Muscle of leg (tissue), 11 donors: ENCODE measurements around the gene ATXN1. TPM values are rescaled to one million over a fixed set of nuclear protein-coding genes. Genes with fewer than 3 reads are reported as not detected.
A peak's percentile ranks its signal among the peaks of the same experiment; 100 is the strongest.
"Not testable (repeated sequence)": the region's sequence is repeated elsewhere in the genome, so short reads cannot be mapped to it uniquely, and the experiment has no call there.

Experiments used
- DNase-seq: peaks from one replicate; pipeline ENCODE4 v3.0.0; 2013
- H3K27ac ChIP-seq: one replicate; pipeline ENCODE4 v1.5.1; 2013; ENCODE audit warnings: mild to moderate bottlenecking, low read length, control low read depth
- H3K27me3 ChIP-seq: one replicate; pipeline ENCODE4 v1.6.1; 2013; ENCODE audit warnings: low read length; ENCODE audit not compliant: control insufficient read depth, insufficient read depth
- H3K36me3 ChIP-seq: one replicate; pipeline ENCODE4 v1.6.1; 2013; ENCODE audit warnings: low read length; ENCODE audit not compliant: control insufficient read depth, insufficient read depth
- H3K4me1 ChIP-seq: one replicate; pipeline ENCODE4 v1.6.1; 2013; ENCODE audit warnings: low read length; ENCODE audit not compliant: control insufficient read depth, insufficient read depth
- H3K4me3 ChIP-seq: one replicate; pipeline ENCODE4 v1.5.1; 2013; ENCODE audit warnings: low read length, control low read depth
- H3K9me3 ChIP-seq: replicated peaks from 2 replicates; pipeline ENCODE4 v1.6.1; 2013; ENCODE audit warnings: low read depth, low read length; ENCODE audit not compliant: control insufficient read depth
- WGBS: methylation state at CpG from one replicate; pipeline ENCODE4 v1.1.5; 2013; ENCODE audit warnings: missing lambda C conversion rate; ENCODE audit not compliant: insufficient coverage; 5-methylcytosine and 5-hydroxymethylcytosine counted together
- polyA plus RNA-seq, 8 donors: library from polyadenylated mRNA; unstranded; fragments of 120-200 nt; gene quantifications; one replicate each; pipeline versions ENCODE4 v1.2.1 to v1.2.3, GENCODE V29; 2013; ENCODE audit warnings: inconsistent platforms in 1 of 8, low replicate concordance in 1 of 8; ENCODE audit not compliant: insufficient read length in 8 of 8, insufficient read depth in 1 of 8
- total RNA-seq: library from RNA; stranded (reverse); fragments of 120-200 nt; gene quantifications from one replicate; pipeline ENCODE4 v1.2.4, GENCODE V29; 2013

ATXN1 gene
- total and polyA plus RNA-seq, 9 donors: 10.2 to 19.9 (median 12.9) TPM

DNA sequence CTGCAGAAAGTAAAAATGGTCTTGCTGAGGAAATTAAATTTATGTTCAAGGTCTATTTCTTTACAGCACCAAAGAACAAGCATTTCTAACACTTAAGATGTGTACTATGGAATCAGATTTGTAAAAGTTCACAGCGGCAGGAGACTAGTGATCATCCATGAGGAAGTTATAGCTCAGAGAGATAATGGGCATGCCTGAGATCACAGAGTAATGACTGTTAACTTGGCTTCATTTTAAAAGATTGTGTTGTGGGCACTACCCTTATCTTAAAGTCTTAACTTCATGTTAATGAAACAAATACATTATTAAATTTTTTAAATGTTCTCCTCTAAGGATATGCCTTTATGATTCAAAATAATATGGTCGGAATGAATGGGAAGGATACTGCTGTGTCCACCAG, 354.3 kb downstream of the ATXN1 start:
- H3K9me3 ChIP-seq: no peaks in the 10 kb centered on the region
- H3K4me1 ChIP-seq: peaks cover 28% of the 10 kb centered on the region
- peaks cover 4% of the 10 kb centered on the region for H3K36me3 ChIP-seq
- H3K27ac ChIP-seq: no peak overlapping the region
- no CpG with 5 or more reads among the region's 2 CpGs for WGBS
- H3K27me3 ChIP-seq: no peaks in the 10 kb centered on the region
- H3K4me3 ChIP-seq: no peak overlapping the region
- DNase-seq: no peak

DNA sequence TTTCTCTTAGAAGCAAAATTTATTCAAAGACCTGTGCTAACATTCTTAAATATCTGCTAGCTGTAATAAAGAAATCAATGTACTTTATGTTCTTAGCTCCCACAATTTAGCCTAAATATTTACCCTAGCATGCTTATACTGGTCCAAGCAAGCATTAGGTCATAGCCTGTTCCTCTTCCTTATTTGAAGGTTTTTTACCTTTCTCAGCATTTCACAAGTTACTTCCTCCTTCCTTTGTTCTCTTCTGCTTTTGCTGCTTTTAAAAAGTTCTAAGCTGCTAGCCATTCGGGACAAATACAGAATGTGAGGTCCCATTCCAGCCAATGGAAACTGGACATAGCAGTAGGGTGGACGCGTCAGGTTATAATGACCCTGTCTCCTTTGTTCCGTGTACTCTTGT, 354.7 kb downstream of the ATXN1 start:
- not testable (repeated sequence) for H3K4me3 ChIP-seq, H3K9me3 ChIP-seq, H3K27me3 ChIP-seq, H3K27ac ChIP-seq, H3K36me3 ChIP-seq
- 67% methylated on average over 1 of the region's 4 CpGs for WGBS
- peak; percentile 36 for DNase-seq
- H3K4me1 ChIP-seq: peaks cover 29% of the 10 kb centered on the region

DNA sequence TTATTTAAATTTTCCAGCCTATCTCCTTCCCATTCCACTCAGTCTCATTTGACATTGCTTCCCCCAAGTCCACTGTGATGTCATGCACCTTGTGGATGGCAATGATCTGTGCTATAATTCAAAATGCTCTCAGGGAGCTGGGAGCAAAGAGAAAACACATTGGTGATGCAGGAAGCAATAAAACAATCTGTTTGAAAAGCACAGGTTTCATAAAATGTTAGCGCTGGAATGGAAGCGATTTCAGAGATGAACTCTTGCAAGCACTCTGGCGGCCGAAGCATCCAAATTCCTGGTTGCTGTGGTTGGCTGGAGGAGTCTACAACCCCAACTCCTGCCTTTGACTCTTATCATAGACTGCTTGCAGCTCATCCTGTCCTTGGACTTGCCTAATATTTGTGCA, 355.9 kb downstream of the ATXN1 start:
- no peak overlapping the region for H3K27ac ChIP-seq
- H3K36me3 ChIP-seq: peaks cover 4% of the 10 kb centered on the region
- no peaks in the 10 kb centered on the region for H3K9me3 ChIP-seq
- peak; percentile 49 for DNase-seq
- no peaks in the 10 kb centered on the region for H3K27me3 ChIP-seq
- H3K4me3 ChIP-seq: no peak overlapping the region
- WGBS: 56% methylated on average over 4 of the region's 4 CpGs
- peaks cover 34% of the 10 kb centered on the region for H3K4me1 ChIP-seq

DNA sequence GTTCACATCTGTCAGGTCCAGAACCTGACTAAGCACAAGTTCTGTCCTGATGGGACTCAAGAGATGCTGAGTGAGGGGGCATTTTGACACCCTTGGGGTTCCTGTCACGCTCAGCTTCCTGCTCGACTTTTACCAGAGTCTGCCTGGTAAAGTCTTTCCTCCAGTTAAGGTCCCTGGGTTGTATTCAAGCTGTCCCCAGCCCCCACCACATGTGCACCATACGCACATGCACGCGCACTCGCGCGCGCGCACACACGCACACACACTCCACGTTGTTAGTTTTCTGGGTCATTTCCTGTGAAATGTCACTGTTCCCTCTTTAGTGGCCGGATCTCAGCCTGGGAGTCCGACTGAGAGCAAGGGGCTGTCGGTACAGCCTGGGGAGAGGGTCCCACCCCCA, 356.8 kb downstream of the ATXN1 start:
- WGBS: 76% methylated on average over 12 of the region's 15 CpGs
- Histone ChIP-seq H3K27ac (peak overlapping the region; percentile 59), H3K36me3 (peaks cover 4% of the 10 kb centered on the region), H3K27me3 (no peaks in the 10 kb centered on the region), H3K4me1 (peaks cover 37% of the 10 kb centered on the region), H3K9me3 (no peaks in the 10 kb centered on the region), H3K4me3 (no peak overlapping the region)
- no peak for DNase-seq

DNA sequence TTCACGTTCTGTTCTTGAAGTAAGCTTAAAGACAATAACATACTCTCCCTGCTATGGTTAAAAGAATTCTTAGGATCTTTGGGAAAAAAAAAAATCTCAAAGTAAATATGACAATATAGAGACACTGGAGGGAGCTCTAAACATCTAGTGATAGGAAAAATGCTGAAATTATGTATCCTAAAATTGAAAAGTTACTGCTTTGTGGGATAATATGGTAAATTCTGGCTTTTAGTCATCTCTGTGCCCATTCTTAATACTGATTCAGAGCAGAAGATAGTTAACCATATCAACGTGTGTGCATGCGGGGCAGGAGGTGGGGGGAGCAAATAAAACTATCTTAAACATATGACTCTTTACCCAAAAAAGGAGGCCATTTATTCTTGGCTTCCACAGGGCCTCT, 357.4 kb downstream of the ATXN1 start:
- no peaks in the 10 kb centered on the region for H3K27me3 ChIP-seq
- H3K9me3 ChIP-seq: no peaks in the 10 kb centered on the region
- H3K27ac ChIP-seq: peak overlapping the region; percentile 59
- peak; percentile 51 for DNase-seq
- WGBS: no CpG with 5 or more reads among the region's 3 CpGs
- H3K4me1 ChIP-seq: peaks cover 38% of the 10 kb centered on the region
- H3K4me3 ChIP-seq: no peak overlapping the region
- peaks cover 4% of the 10 kb centered on the region for H3K36me3 ChIP-seq

DNA sequence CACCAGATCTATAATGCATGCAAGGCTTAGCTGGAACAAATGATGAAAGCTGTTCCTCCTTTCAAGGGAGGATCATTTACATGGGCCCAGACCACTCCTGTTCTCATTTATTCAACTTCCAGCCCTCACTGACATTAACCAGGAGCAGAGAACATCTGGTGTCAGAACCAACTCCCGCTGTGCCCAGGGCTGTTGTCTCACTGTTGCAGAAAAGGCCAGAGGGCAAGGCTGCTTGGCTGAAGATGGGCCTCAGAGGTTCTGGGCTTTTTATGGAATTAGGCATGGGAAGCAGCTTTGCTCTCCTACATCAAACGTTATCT, 358.7 kb downstream of the ATXN1 start:
- Histone ChIP-seq H3K9me3 (no peaks in the 10 kb centered on the region), H3K27ac (peak overlapping the region; percentile 52), H3K36me3 (no peaks in the 10 kb centered on the region), H3K4me1 (peaks cover 38% of the 10 kb centered on the region), H3K4me3 (no peak overlapping the region), H3K27me3 (no peaks in the 10 kb centered on the region)
- no CpG with 5 or more reads among the region's 2 CpGs for WGBS
- peak; percentile 83 for DNase-seq

DNA sequence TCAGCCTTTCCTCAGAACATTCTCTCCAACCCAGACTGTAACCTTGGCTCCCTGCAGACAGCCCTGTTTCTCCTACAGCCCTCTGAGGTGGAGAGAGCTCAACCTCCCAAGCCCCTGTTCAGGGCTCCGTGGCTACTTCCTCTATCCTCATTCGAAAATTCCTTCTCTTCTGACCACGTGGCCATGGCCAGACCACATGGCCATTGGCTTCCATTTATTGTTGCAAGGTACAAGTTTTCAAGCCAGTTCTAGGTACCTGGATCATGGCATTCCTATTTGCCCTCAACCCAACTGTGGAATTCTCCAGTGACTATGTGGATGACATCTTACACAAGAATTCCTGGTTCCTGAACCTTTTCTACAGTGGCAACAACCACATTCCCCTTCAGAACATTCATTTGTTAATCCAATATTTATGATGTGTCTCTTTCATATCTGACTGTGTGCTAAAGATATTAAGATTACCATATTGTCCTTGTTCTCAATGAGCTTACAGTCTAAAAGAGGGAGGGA, 361.0 kb downstream of the ATXN1 start:
- WGBS: 92% methylated on average over 3 of the region's 3 CpGs
- H3K27ac ChIP-seq: peak overlapping the region; percentile 72

DNA sequence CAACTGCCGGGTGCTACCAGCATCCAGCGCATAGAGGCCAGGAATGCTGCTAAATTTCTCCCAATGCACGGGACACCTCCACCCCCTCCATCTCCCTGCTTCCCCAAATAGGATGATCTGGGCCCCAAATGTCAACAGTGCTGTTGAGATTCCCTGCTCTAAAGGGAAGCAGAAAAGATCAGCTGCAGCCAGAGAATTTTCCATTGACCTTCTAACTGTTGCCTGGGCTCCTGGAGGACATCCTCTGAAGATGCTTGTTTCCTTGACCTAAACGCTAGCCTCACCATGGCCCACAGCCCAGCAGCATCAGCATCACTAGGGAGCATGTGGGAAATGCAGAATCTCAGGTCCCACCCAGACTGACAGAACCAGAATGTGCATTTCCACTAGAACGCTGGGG, 361.6 kb downstream of the ATXN1 start:
- Histone ChIP-seq H3K4me3 (no peak overlapping the region), H3K9me3 (no peaks in the 10 kb centered on the region), H3K27me3 (no peaks in the 10 kb centered on the region), H3K4me1 (peaks cover 32% of the 10 kb centered on the region), H3K27ac (peak overlapping the region; percentile 72), H3K36me3 (no peaks in the 10 kb centered on the region)
- WGBS: 69% methylated on average over 5 of the region's 5 CpGs
- peak; percentile 70 for DNase-seq

More for the DNA sequence above, 361.0 kb downstream of the ATXN1 start:
- Histone ChIP-seq H3K4me1 (peaks cover 34% of the 10 kb centered on the region), H3K9me3 (no peaks in the 10 kb centered on the region), H3K27me3 (no peaks in the 10 kb centered on the region), H3K4me3 (no peak overlapping the region), H3K36me3 (no peaks in the 10 kb centered on the region)
- DNase-seq: no peak

DNA sequence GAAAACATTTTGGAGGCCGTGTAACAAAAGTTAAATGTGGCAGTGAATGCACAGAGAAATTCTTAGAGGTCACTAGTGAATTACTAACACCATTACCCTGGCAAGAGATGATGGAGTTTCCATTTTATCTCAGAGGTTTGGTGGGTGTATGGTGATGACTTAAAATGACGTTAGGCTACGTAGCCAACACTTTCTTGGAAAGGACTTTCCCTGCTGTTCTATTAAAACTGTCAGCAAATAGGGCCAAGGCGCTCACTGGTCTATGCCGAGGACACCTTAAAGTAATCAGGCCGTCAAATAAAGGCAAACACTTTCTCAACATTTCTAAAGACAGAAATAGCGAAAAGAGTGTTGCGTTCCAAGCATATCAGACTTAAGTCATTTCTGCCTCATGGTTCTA, 362.1 kb downstream of the ATXN1 start:
- peak overlapping the region; percentile 72 for H3K27ac ChIP-seq

DNA sequence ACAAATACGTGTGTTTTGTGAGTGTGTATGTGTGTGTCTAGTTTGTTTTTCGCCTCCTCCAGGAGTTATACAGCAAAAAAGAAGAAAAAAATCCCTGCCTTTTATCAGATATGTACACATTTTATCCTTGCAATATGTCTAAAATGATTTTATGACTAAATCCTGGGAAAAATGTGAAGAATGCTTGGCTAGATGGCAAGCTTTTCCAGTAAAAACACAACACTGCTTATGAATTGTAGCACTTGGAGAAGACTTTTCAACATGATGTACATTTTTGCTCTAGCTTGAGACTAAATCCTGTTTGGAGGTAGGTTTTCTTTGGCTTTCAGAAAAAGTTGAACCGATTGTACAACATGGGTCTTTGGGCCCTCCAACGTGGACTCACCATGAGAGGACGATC, 362.7 kb downstream of the ATXN1 start:
- peak; percentile 84 for DNase-seq
- Histone ChIP-seq H3K9me3 (no peaks in the 10 kb centered on the region), H3K4me3 (no peak overlapping the region), H3K27me3 (no peaks in the 10 kb centered on the region), H3K36me3 (no peaks in the 10 kb centered on the region), H3K4me1 (peaks cover 23% of the 10 kb centered on the region), H3K27ac (peak overlapping the region; percentile 72)
- WGBS: 70% methylated on average over 2 of the region's 5 CpGs

More for the DNA sequence above, 362.1 kb downstream of the ATXN1 start:
- no peaks in the 10 kb centered on the region for H3K27me3 ChIP-seq
- no peaks in the 10 kb centered on the region for H3K9me3 ChIP-seq
- no peak overlapping the region for H3K4me3 ChIP-seq
- DNase-seq: peak; percentile 87
- H3K36me3 ChIP-seq: no peaks in the 10 kb centered on the region
- 82% methylated on average over 2 of the region's 8 CpGs for WGBS
- peaks cover 27% of the 10 kb centered on the region for H3K4me1 ChIP-seq

DNA sequence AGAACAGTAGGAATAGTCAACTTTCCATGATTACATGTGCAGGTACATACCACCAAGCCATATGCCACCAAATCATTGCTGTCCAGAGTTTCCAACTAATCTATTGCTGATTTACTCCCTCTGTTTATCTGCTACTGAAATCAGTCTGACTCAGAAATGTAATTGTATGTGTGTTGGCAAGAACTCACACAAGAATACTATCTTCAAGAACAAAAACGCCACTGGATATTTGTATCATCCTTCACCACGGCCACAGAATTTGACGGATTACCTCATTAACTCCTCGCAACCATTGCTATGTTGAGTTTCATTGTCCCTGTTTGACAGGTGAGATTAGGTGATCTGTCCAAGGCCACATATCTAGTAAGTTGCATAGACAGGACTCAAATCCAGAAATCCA, 363.6 kb downstream of the ATXN1 start:
- no CpG with 5 or more reads among the region's 4 CpGs for WGBS
- DNase-seq: no peak
- no peaks in the 10 kb centered on the region for H3K9me3 ChIP-seq

More for the DNA sequence above, 363.6 kb downstream of the ATXN1 start:
- H3K36me3 ChIP-seq: no peaks in the 10 kb centered on the region
- peaks cover 15% of the 10 kb centered on the region for H3K4me1 ChIP-seq
- no peak overlapping the region for H3K4me3 ChIP-seq
- H3K27ac ChIP-seq: no peak overlapping the region
- H3K27me3 ChIP-seq: no peaks in the 10 kb centered on the region
